GM19455 (cell line): ENCODE measurements around the gene MED13L.
"Not testable (repeated sequence)": the region's sequence is repeated elsewhere in the genome, so short reads cannot be mapped to it uniquely, and the experiment has no call there.

Source experiments
- ATAC-seq: cut with Tn5 transposase; IDR thresholded peaks from one replicate; pipeline ENCODE4 v1.9.1; 2021; ENCODE audit not compliant: unreplicated experiment

Gene MED13L

DNA sequence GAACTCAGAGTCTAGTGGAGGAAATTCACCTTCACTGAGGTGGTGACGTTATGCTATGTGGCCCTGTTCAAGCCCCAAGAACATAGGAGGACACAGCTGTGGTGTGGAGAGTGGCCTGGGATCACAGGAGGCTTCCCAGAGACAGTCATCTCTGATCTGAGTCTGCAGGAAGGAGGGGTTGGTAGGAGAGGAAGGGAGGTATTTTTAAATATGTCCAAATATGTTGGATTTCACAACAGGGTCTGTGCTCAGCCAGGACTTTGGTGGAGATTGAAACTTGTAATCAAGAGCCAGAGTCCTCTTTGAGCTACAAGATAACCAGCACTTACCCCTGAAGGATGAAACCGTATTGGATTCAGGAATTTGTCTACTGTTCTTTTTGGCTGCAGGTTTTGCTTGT lies 26.4 kb upstream of the MED13L start:
- ATAC-seq = no peak

GRCh38 chr12:116303066-116303465 lies 25.6 kb upstream of the MED13L start:
- no peak for ATAC-seq

GRCh38 chr12:116302166-116303058 lies 24.9 kb upstream of the MED13L start:
- ATAC-seq = no peak

GRCh38 chr12:116301621-116302020 lies 24.1 kb upstream of the MED13L start:
- ATAC-seq = no peak

- ATAC-seq = no peak
These were observed 22.3 kb upstream of the MED13L start for GRCh38 chr12:116299665-116300328.

DNA sequence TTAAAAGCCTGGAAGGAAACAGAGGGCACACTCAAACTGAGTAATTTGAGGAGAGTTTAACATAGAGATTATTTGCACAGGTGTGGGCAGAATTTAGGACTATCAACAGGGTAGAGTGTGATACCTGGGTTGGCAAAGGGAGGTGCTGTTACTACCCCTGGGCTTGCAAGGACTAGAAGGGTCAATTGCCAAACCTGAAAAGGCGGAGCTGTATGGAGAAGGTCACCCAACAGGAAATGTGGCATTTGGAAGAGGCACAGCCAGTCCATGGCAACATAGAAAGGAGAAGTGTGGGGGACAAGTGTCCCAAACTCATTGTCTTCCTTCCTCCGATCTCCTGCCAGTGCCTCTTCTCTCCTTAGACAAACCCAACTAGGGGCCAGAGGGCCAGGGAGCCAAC lies 21.6 kb upstream of the MED13L start:
- no peak for ATAC-seq

DNA sequence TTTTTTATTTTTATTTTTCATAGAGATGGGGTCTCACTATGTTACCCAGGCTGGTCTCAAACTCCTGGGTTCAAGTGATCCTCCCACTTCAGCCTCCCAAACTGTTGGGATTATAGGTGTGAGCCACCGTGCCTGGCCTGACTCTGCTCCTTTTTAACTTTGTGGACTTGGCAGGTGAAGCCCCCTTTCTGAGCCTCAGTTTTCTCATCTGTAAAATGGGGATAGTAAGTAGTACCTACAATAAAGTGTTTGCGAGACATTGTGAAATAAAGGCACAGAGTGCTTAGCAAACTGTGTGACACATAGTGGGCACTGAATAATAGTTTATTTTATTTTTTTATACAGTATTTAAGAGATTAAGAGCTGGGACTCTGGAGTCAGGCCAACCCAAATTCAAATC lies 21.1 kb upstream of the MED13L start:
- no peak for ATAC-seq

- no peak for ATAC-seq
These were observed 19.8 kb upstream of the MED13L start for GRCh38 chr12:116297224-116297834.

- no peak for ATAC-seq
These were observed 18.1 kb upstream of the MED13L start for GRCh38 chr12:116295327-116296263.

- no peak for ATAC-seq
These were observed 17.1 kb upstream of the MED13L start for GRCh38 chr12:116294454-116295165.

GRCh38 chr12:116293687-116294453 lies 16.4 kb upstream of the MED13L start:
- no peak for ATAC-seq

- no peak for ATAC-seq
These were observed 13.7 kb upstream of the MED13L start for GRCh38 chr12:116291218-116291617.

DNA sequence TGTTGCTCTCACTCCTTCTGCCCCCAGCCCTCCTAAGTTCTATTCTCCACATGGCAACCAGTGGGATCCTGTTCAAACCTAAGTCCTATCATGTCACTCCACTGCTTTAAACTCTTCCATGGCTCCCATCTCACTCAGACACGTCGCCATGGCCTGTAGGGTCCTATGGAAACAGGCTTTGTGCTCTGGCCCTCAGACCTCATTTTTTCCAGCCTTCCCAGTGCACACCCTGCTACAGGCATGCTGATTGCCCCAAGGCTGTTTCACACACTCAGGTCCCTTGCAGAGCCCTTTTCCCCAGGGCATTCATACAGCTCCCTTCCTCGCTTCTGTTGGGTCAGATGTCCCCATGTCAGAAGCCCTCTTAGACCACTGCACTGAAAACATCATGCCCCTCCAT lies 11.2 kb upstream of the MED13L start:
- ATAC-seq = no peak

DNA sequence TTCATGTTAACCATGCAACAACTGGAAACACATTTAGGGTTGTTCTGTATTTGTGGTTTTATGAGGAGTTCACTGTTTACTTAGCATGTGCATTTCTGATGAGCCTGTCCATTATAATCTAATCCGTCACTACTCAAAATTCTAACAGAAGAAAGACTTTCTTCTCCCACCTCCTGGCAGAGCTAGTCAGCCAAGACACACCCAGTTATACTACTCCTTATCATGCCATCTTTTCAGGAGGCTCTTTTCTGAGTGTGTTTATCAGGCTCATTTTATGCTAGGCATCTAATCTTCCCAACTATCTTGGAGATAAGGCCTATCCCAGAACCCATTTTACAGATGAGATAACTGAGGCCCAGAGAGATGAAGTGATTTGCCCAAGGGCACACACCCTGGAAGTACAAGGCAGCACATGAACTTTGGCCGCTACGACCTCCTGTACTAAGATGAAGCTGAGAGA lies 10.4 kb upstream of the MED13L start:
- ATAC-seq = no peak

GRCh38 chr12:116284396-116284795 lies 6.9 kb upstream of the MED13L start:
- ATAC-seq = no peak

DNA sequence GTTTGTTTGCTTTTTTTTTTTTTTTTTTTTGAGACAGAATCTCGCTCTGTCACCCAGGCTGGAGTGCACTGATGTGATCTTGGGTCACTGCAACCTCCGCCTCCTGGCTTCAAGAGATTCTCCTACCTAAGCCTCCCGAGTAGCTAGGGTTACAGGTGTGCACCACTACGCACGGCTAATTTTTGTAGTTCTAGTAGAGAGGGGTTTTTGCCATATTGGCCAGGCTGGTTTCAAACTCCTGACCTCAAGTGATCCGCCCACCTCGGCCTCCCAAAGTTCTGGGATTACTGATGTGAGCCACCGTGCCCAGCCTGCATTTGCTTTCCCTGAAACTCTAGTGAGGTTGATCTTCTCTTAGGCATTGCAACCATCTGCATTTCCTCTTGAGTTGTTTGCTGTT lies 6.4 kb upstream of the MED13L start:
- not testable (repeated sequence) for ATAC-seq

GRCh38 chr12:116282371-116283286 lies 5.1 kb upstream of the MED13L start:
- no peak for ATAC-seq

GRCh38 chr12:116280595-116281290 lies 3.2 kb upstream of the MED13L start:
- ATAC-seq = no peak
